OCI-LY1 (cell line): ENCODE data around the gene BCCIP.

ENCODE experiments used
- H2AFZ ChIP-seq: fragments of 200-600 bp; sonication (generic), shearing (Covaris generic); 2 replicates; pipeline ENCODE4 v1.6.0; 2014; ENCODE audit warnings: antibody characterized with exemption, mild to moderate bottlenecking, low read length
- H3F3A ChIP-seq: fragments of 200-600 bp; sonication (generic), shearing (Covaris generic); 2 replicates; pipeline ENCODE4 v1.6.0; 2014; ENCODE audit warnings: mild to moderate bottlenecking, antibody characterized with exemption, low read length, moderate library complexity; ENCODE audit not compliant: insufficient read depth
- H3K27ac ChIP-seq: fragments of 200-600 bp; sonication (generic); 2 replicates; pipeline ENCODE4 v1.5.1; 2014; ENCODE audit warnings: low read length, mixed run types, mild to moderate bottlenecking, low read depth; ENCODE audit not compliant: poor library complexity, severe bottlenecking
- H3K27me3 ChIP-seq: fragments of 200-600 bp; sonication (generic); 2 replicates; pipeline ENCODE4 v1.6.0; 2014; ENCODE audit warnings: antibody characterized with exemption, mild to moderate bottlenecking, low read length, moderate library complexity; ENCODE audit not compliant: insufficient read depth
- H3K36me3 ChIP-seq: fragments of 200-600 bp; sonication (generic); 2 replicates; pipeline ENCODE4 v1.6.1; 2014; ENCODE audit warnings: mild to moderate bottlenecking, antibody characterized with exemption, low read length, moderate library complexity, mixed read lengths; ENCODE audit not compliant: insufficient read depth
- H3K4me1 ChIP-seq: fragments of 200-600 bp; sonication (generic); 2 replicates; pipeline ENCODE4 v1.5.1; 2014; ENCODE audit warnings: mild to moderate bottlenecking, low read length, moderate library complexity; ENCODE audit not compliant: insufficient read depth, severe bottlenecking
- H3K4me2 ChIP-seq: fragments of 200-600 bp; sonication (generic), shearing (Covaris generic); 2 replicates; pipeline ENCODE4 v1.6.1; 2014; ENCODE audit warnings: low read length
- H3K4me3 ChIP-seq: fragments of 200-600 bp; sonication (generic); 2 replicates; pipeline ENCODE4 v1.5.1; 2014; ENCODE audit warnings: low read length, low read depth, mild to moderate bottlenecking, mixed read lengths; ENCODE audit not compliant: poor library complexity, severe bottlenecking
- H3K79me2 ChIP-seq: fragments of 200-600 bp; shearing (Covaris generic); 2 replicates; pipeline ENCODE4 v1.6.1; 2016; ENCODE audit warnings: mixed run types, low read length, mixed read lengths; ENCODE audit not compliant: insufficient read depth
- H3K9ac ChIP-seq: fragments of 200-600 bp; sonication (generic), shearing (Covaris generic); 2 replicates; pipeline ENCODE4 v1.6.1; 2014; ENCODE audit warnings: mild to moderate bottlenecking, low read length, mixed read lengths
- H3K9me2 ChIP-seq: fragments of 200-600 bp; sonication (generic), shearing (Covaris generic); 2 replicates; pipeline ENCODE4 v1.6.1; 2014; ENCODE audit warnings: low read depth, mild to moderate bottlenecking, low read length, mixed read lengths
- H3K9me3 ChIP-seq: fragments of 200-600 bp; shearing (Covaris generic); 2 replicates; pipeline ENCODE4 v1.6.1; 2014; ENCODE audit warnings: low read length, mixed read lengths
- H4K20me1 ChIP-seq: fragments of 200-600 bp; sonication (generic), shearing (Covaris generic); 2 replicates; pipeline ENCODE4 v1.6.0; 2016; ENCODE audit warnings: mild to moderate bottlenecking, low read length; ENCODE audit not compliant: insufficient read depth
- EZH2 ChIP-seq: fragments of 200-600 bp; sonication (generic), shearing (Covaris generic); IDR thresholded peaks from 2 replicates; pipeline ENCODE4 v1.8.0; 2017; ENCODE audit warnings: borderline replicate concordance, mixed run types, mild to moderate bottlenecking, antibody characterized with exemption, low read length, moderate library complexity, mixed read lengths
- TF ChIP-seq, protein P1 (sequence below): fragments of 200-600 bp; sonication (generic), shearing (Covaris generic); IDR thresholded peaks from 2 replicates; pipeline ENCODE4 v1.5.1; 2017; ENCODE audit warnings: mild to moderate bottlenecking, antibody characterized with exemption, low read length, moderate library complexity, mixed read lengths

BCCIP gene

DNA sequence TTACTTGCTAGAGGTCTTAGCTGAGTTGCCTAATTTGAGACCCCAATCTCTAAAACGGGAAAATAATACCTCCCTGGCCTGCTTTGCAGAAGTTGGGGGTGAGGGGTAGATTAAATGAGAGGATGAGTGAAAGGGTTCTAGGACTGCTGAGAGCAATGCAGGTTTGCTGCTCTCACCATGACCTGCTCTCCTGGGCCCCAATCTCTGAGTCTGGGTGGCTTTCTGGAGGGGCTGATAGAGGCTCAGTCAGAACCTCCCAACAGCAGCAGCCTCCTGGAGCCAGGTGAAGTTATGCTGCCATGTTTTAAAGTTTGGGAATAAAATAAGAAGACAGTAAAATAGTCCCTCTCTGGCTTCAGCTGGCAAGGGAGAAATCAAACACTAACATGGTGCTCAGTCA is 7.6 kb upstream of the BCCIP start:
- H3K79me2 ChIP-seq = no peaks in the 10 kb centered on the region
- peaks cover 34% of the 10 kb centered on the region for H3K36me3 ChIP-seq
- H3K9me2 ChIP-seq = no peaks in the 10 kb centered on the region
- TF ChIP-seq, protein P1, sequence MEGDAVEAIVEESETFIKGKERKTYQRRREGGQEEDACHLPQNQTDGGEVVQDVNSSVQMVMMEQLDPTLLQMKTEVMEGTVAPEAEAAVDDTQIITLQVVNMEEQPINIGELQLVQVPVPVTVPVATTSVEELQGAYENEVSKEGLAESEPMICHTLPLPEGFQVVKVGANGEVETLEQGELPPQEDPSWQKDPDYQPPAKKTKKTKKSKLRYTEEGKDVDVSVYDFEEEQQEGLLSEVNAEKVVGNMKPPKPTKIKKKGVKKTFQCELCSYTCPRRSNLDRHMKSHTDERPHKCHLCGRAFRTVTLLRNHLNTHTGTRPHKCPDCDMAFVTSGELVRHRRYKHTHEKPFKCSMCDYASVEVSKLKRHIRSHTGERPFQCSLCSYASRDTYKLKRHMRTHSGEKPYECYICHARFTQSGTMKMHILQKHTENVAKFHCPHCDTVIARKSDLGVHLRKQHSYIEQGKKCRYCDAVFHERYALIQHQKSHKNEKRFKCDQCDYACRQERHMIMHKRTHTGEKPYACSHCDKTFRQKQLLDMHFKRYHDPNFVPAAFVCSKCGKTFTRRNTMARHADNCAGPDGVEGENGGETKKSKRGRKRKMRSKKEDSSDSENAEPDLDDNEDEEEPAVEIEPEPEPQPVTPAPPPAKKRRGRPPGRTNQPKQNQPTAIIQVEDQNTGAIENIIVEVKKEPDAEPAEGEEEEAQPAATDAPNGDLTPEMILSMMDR = no peak
- H3K27ac ChIP-seq = no peak overlapping the region
- no peak overlapping the region for H3K9ac ChIP-seq
- no peaks in the 10 kb centered on the region for H3F3A ChIP-seq
- no peaks in the 10 kb centered on the region for H3K4me1 ChIP-seq
- H4K20me1 ChIP-seq = no peaks in the 10 kb centered on the region
- H2AFZ ChIP-seq = no peak overlapping the region
- H3K27me3 ChIP-seq = no peaks in the 10 kb centered on the region
- H3K9me3 ChIP-seq = no peaks in the 10 kb centered on the region
- H3K4me2 ChIP-seq = no peak overlapping the region
- H3K4me3 ChIP-seq = no peak overlapping the region

DNA sequence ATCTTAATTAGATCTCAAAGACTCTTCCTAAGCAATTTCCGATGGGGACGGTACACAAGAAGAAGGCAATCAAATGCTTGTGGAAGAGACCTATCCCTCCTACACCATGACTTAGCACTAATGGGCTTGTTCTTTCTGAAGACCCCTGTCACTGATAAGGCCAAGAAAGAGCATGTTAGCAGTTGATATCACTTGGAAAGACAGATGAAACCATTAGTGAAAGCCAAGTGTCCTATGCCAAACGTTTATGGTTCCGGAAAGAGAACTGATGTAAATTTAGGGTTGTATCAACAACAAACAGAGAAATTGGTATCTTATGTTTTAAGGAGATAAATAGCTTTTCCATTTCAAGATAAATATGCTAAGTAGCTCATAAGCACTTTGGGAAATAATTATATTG is 6.8 kb upstream of the BCCIP start:
- no peak overlapping the region for H3K4me3 ChIP-seq
- no peaks in the 10 kb centered on the region for H3F3A ChIP-seq
- H3K4me1 ChIP-seq = peaks cover 6% of the 10 kb centered on the region
- no peaks in the 10 kb centered on the region for H3K27me3 ChIP-seq
- H4K20me1 ChIP-seq = no peaks in the 10 kb centered on the region
- H3K9me3 ChIP-seq = no peaks in the 10 kb centered on the region
- H3K79me2 ChIP-seq = no peaks in the 10 kb centered on the region
- H3K27ac ChIP-seq = no peak overlapping the region
- no peaks in the 10 kb centered on the region for H3K9me2 ChIP-seq
- H2AFZ ChIP-seq = no peak overlapping the region
- peaks cover 30% of the 10 kb centered on the region for H3K36me3 ChIP-seq
- TF ChIP-seq, protein P1 = no peak
- no peak for TF ChIP-seq EZH2
- H3K4me2 ChIP-seq = no peak overlapping the region
- no peak overlapping the region for H3K9ac ChIP-seq

DNA sequence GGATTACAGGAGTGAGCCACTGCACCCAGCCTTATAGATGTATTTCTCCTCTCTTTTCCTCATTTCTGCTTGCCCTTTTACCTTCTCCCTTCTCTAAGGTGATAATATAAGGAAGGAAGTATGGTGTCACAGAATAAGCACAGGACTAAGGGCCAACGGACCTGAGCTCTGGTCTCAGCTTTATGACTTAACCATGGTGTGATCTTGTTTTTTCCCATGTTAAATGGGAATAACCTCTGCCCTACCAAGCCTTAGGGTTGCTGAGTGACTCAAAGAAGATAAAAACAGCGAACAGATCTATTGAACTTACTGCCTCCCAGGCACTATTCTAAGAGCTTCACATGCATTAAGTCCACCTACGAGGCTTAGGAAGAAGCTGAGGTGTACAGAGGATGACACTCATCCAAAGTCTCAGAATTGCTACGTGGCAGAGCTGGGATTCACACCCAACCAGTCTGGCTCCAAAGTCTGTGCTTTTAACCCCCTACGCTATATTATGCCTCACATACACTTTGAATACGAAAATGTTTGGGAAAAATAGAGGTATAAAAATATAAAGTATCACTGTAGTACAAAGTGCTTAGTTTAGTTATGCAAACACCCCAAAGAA is 5.9 kb upstream of the BCCIP start:
- Histone ChIP-seq H3K36me3 (peaks cover 27% of the 10 kb centered on the region), H3K79me2 (no peaks in the 10 kb centered on the region), H3K27me3 (no peaks in the 10 kb centered on the region), H2AFZ (no peak overlapping the region), H3K27ac (no peak overlapping the region), H3K4me3 (no peak overlapping the region), H3K4me2 (no peak overlapping the region), H3K9me2 (no peaks in the 10 kb centered on the region), H3K9ac (no peak overlapping the region), H4K20me1 (no peaks in the 10 kb centered on the region), H3K4me1 (peaks cover 14% of the 10 kb centered on the region), H3K9me3 (no peaks in the 10 kb centered on the region), H3F3A (no peaks in the 10 kb centered on the region)
- TF ChIP-seq, protein P1 = no peak
- no peak for TF ChIP-seq EZH2
